ENCODE data around the gene WDHD1.
A peak's percentile ranks its signal among the peaks of the same experiment; 100 is the strongest.
"Not testable (repeated sequence)": the region's sequence is repeated elsewhere in the genome, so short reads cannot be mapped to it uniquely, and the experiment has no call there.

The WDHD1 gene

GRCh38 chr14:55026793-55027561 lies at the start of gene WDHD1, which contains the start of gene SOCS4:
Gene WDHD1 (minus strand): TSS chr14:55027099. CDS start chr14:55026787, 312 bp downstream.
Gene SOCS4 (plus strand): TSS chr14:55027236. CDS start chr14:55043042, 15,806 bp downstream.
- peak; percentile 93 for DNase-seq (ENCODE audit: extremely low spot score, insufficient read length, low read depth)
- FAIRE-seq = peak; percentile 98

GRCh38 chr14:55075628-55076175 lies 48.8 kb upstream of the WDHD1 start:
- DNase-seq (ENCODE audit: extremely low spot score, insufficient read length, low read depth) (no peak), FAIRE-seq (no peak)

GRCh38 chr14:55074662-55075061 lies 47.8 kb upstream of the WDHD1 start:
- DNase-seq (ENCODE audit: extremely low spot score, insufficient read length, low read depth) (no peak), FAIRE-seq (peak; percentile 85)

GRCh38 chr14:55073856-55074255 lies 47.0 kb upstream of the WDHD1 start:
- FAIRE-seq (no peak), DNase-seq (ENCODE audit: extremely low spot score, insufficient read length, low read depth) (no peak)

- FAIRE-seq (peak; percentile 74), DNase-seq (ENCODE audit: extremely low spot score, insufficient read length, low read depth) (no peak)
Measured at GRCh38 chr14:55071870-55072640, 45.2 kb upstream of the WDHD1 start.

- FAIRE-seq (no peak), DNase-seq (ENCODE audit: extremely low spot score, insufficient read length, low read depth) (no peak)
Measured at GRCh38 chr14:55070981-55071411, 44.1 kb upstream of the WDHD1 start.

GRCh38 chr14:55066223-55066622 lies 39.3 kb upstream of the WDHD1 start:
- DNase-seq (ENCODE audit: extremely low spot score, insufficient read length, low read depth) (no peak), FAIRE-seq (no peak)

GRCh38 chr14:55065411-55065810 lies 38.5 kb upstream of the WDHD1 start:
- FAIRE-seq = no peak
- no peak for DNase-seq (ENCODE audit: extremely low spot score, insufficient read length, low read depth)

GRCh38 chr14:55064896-55065295 lies 38.0 kb upstream of the WDHD1 start:
- FAIRE-seq; DNase-seq (ENCODE audit: extremely low spot score, insufficient read length, low read depth): not testable (repeated sequence)

- FAIRE-seq = no peak
Measured at GRCh38 chr14:55062517-55063351, 35.8 kb upstream of the WDHD1 start.

GRCh38 chr14:55059333-55059732 lies 32.4 kb upstream of the WDHD1 start:
- DNase-seq (ENCODE audit: extremely low spot score, insufficient read length, low read depth) (no peak), FAIRE-seq (no peak)

More at GRCh38 chr14:55062517-55063351, 35.8 kb upstream of the WDHD1 start:
- DNase-seq (ENCODE audit: extremely low spot score, insufficient read length, low read depth) = no peak

- FAIRE-seq = no peak
- DNase-seq (ENCODE audit: extremely low spot score, insufficient read length, low read depth) = no peak
Measured at GRCh38 chr14:55057919-55058318, 31.0 kb upstream of the WDHD1 start.

- DNase-seq (ENCODE audit: extremely low spot score, insufficient read length, low read depth) (no peak), FAIRE-seq (no peak)
Measured at GRCh38 chr14:55054098-55054497, 27.2 kb upstream of the WDHD1 start.

- DNase-seq (ENCODE audit: extremely low spot score, insufficient read length, low read depth) (no peak), FAIRE-seq (no peak)
Measured at GRCh38 chr14:55053500-55053899, 26.6 kb upstream of the WDHD1 start.

GRCh38 chr14:55053018-55053417 lies 26.1 kb upstream of the WDHD1 start:
- DNase-seq (ENCODE audit: extremely low spot score, insufficient read length, low read depth) (no peak), FAIRE-seq (no peak)

- DNase-seq (ENCODE audit: extremely low spot score, insufficient read length, low read depth) = no peak
- FAIRE-seq = peak; percentile 36
Measured at GRCh38 chr14:55052269-55052930, 25.5 kb upstream of the WDHD1 start.

GRCh38 chr14:55051423-55052268 lies 24.7 kb upstream of the WDHD1 start, which contains the start of gene MAPK1IP1L:
Gene MAPK1IP1L (plus strand): TSS chr14:55051647. CDS start chr14:55061684, 10,037 bp downstream.
- DNase-seq (ENCODE audit: extremely low spot score, insufficient read length, low read depth) = peak; percentile 90
- peak; percentile 92 for FAIRE-seq

- no peak for FAIRE-seq
- DNase-seq (ENCODE audit: extremely low spot score, insufficient read length, low read depth) = no peak
Measured at GRCh38 chr14:55051165-55051422, 24.2 kb upstream of the WDHD1 start.
